DND-41 (cell line): ENCODE measurements around the gene LAMA2.

Source experiments
- ATAC-seq: fragments of 200-7000 bp; cut with Tn5 transposase; 3 replicates; pipeline ENCODE4 v1.9.1; 2021; ENCODE audit warnings: low read depth; ENCODE audit not compliant: insufficient read depth
- DNase-seq: peaks from one replicate; pipeline ENCODE4 v3.0.0-alpha.2; 2020
- H2AFZ ChIP-seq: 2 replicates; pipeline ENCODE4 v1.6.0; 2012; ENCODE audit warnings: low read depth, low read length
- H3K27ac ChIP-seq: 2 replicates; pipeline ENCODE4 v1.5.1; 2012; ENCODE audit warnings: low read length, inconsistent platforms
- H3K27me3 ChIP-seq: fragments of 200-600 bp; sonication (generic); 2 replicates; pipeline ENCODE4 v1.6.0; 2012; ENCODE audit warnings: low read length, mild to moderate bottlenecking, inconsistent platforms; ENCODE audit not compliant: insufficient read depth, poor library complexity
- H3K36me3 ChIP-seq: 2 replicates; pipeline ENCODE4 v1.5.1; 2012; ENCODE audit warnings: low read length, inconsistent platforms; ENCODE audit not compliant: insufficient read depth
- H3K4me1 ChIP-seq: 2 replicates; pipeline ENCODE4 v1.5.1; 2012; ENCODE audit warnings: mild to moderate bottlenecking, low read length; ENCODE audit not compliant: insufficient read depth
- H3K4me2 ChIP-seq: 2 replicates; pipeline ENCODE4 v1.6.0; 2012; ENCODE audit warnings: mild to moderate bottlenecking, moderate library complexity, low read length, inconsistent platforms; ENCODE audit not compliant: insufficient read depth
- H3K4me3 ChIP-seq, 2 experiments: fragments of 200-600 bp in 1 of 2; shearing (Covaris generic) in 1 of 2; 2 replicates each; pipeline ENCODE4 v1.5.1; 2012 to 2016; ENCODE audit warnings: inconsistent platforms in 2 of 2, low read length in 2 of 2, mild to moderate bottlenecking in 2 of 2, low read depth in 1 of 2, moderate library complexity in 1 of 2
- H3K79me2 ChIP-seq: 2 replicates; pipeline ENCODE4 v1.6.0; 2012; ENCODE audit warnings: low read length, inconsistent platforms; ENCODE audit not compliant: insufficient read depth
- H3K9ac ChIP-seq: 2 replicates; pipeline ENCODE4 v1.6.0; 2012; ENCODE audit warnings: low read depth, mild to moderate bottlenecking, inconsistent platforms, low read length, moderate library complexity
- H3K9me3 ChIP-seq: 2 replicates; pipeline ENCODE4 v1.5.1; 2012; ENCODE audit warnings: low read length, moderate library complexity, mild to moderate bottlenecking, inconsistent platforms; ENCODE audit not compliant: insufficient read depth, severe bottlenecking
- H4K20me1 ChIP-seq: 2 replicates; pipeline ENCODE4 v1.6.0; 2012; ENCODE audit warnings: low read length; ENCODE audit not compliant: insufficient read depth
- EZH2 ChIP-seq: IDR thresholded peaks from 3 replicates; pipeline ENCODE4 v1.6.1; 2012; ENCODE audit warnings: borderline replicate concordance, low read depth, mild to moderate bottlenecking, moderate library complexity, low read length, inconsistent platforms; ENCODE audit not compliant: severe bottlenecking
- TF ChIP-seq, protein P1 (sequence below): IDR thresholded peaks from 2 replicates; pipeline ENCODE4 v1.5.1; 2012; ENCODE audit warnings: borderline replicate concordance, low read length, moderate library complexity, mild to moderate bottlenecking; ENCODE audit not compliant: poor library complexity, severe bottlenecking; ENCODE audit errors: extremely low read depth

The LAMA2 gene

DNA sequence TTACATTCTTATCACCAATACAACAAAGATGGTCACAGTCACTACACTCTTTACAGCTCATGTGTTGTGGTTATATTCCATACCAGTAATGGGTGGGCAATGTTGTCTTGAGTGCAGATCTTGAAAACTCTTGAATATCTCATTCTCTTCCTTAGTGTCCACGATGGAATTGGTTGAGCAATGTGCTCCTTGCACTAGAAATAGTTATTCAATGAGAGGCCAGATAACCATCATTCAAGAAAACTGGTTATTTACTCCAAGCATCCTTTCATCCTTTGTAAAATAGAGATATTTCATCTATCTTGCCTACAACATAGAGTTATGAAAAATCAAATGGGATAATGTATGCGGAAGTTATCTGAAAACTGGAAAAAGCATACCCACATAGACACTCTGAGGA is 611.2 kb downstream of the LAMA2 start:
- Histone ChIP-seq H3K4me1 (peaks cover 20% of the 10 kb centered on the region), H3K36me3 (no peaks in the 10 kb centered on the region), H4K20me1 (no peaks in the 10 kb centered on the region), H3K4me3 (no peak overlapping the region), H2AFZ (no peak overlapping the region), H3K27ac (no peak overlapping the region), H3K4me2 (no peak overlapping the region), H3K27me3 (no peaks in the 10 kb centered on the region), H3K79me2 (no peaks in the 10 kb centered on the region), H3K9me3 (no peaks in the 10 kb centered on the region), H3K9ac (no peak overlapping the region)
- DNase-seq (no peak), ATAC-seq (no peak)
- TF ChIP-seq, protein P1, sequence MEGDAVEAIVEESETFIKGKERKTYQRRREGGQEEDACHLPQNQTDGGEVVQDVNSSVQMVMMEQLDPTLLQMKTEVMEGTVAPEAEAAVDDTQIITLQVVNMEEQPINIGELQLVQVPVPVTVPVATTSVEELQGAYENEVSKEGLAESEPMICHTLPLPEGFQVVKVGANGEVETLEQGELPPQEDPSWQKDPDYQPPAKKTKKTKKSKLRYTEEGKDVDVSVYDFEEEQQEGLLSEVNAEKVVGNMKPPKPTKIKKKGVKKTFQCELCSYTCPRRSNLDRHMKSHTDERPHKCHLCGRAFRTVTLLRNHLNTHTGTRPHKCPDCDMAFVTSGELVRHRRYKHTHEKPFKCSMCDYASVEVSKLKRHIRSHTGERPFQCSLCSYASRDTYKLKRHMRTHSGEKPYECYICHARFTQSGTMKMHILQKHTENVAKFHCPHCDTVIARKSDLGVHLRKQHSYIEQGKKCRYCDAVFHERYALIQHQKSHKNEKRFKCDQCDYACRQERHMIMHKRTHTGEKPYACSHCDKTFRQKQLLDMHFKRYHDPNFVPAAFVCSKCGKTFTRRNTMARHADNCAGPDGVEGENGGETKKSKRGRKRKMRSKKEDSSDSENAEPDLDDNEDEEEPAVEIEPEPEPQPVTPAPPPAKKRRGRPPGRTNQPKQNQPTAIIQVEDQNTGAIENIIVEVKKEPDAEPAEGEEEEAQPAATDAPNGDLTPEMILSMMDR: no peak
- TF ChIP-seq EZH2: no peak

DNA sequence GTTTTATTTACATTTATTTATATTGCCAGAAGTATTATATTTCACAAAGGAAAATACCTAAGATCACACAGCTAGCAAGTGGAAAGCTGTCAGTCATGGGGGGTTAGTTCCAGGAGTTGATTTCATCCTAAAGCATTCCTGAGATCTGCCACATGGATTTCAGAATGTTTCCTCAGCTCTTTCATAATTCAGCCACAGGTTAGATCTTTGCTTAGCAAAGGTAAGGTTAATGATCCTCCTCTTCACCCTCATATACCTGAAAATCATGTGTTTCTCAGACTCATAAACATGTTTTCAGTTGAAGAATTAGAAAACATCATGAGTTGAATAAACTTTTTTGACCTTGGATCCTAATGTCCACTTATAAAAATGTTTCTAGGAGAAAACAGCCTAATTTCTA is 611.6 kb downstream of the LAMA2 start:
- Histone ChIP-seq H3K9ac (no peak overlapping the region), H3K36me3 (no peaks in the 10 kb centered on the region), H2AFZ (no peak overlapping the region), H3K27ac (no peak overlapping the region), H3K4me1 (peaks cover 24% of the 10 kb centered on the region), H3K4me2 (no peak overlapping the region), H4K20me1 (no peaks in the 10 kb centered on the region), H3K4me3 (no peak overlapping the region), H3K79me2 (no peaks in the 10 kb centered on the region), H3K27me3 (no peaks in the 10 kb centered on the region), H3K9me3 (no peaks in the 10 kb centered on the region)
- DNase-seq (no peak), ATAC-seq (no peak)
- TF ChIP-seq, protein P1: no peak
- no peak for TF ChIP-seq EZH2

DNA sequence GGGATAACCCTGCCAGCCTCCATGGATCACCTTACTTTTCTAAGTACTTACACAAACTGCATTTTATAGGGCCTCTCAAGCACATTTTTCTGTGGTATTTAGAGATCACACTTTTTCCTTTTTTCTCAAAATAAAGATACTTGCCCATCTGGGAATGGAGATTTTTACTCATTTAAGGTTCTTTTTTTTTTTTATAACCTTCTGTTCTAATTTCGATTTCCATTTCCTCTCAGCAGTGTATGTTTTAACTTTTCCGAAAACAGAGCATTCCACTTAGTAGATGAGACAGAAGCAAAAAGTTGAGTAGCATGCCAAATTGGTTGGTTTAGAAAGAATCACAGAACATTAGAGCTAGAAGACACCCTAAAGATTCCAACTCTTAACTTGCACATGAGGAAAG is 612.7 kb downstream of the LAMA2 start:
- no peak overlapping the region for H3K4me3 ChIP-seq
- H3K9ac ChIP-seq: no peak overlapping the region
- DNase-seq (no peak), ATAC-seq (no peak)
- H3K79me2 ChIP-seq: no peaks in the 10 kb centered on the region
- TF ChIP-seq, protein P1: no peak
- no peak for TF ChIP-seq EZH2
- peaks cover 18% of the 10 kb centered on the region for H3K4me1 ChIP-seq
- no peaks in the 10 kb centered on the region for H3K36me3 ChIP-seq
- no peak overlapping the region for H2AFZ ChIP-seq
- no peaks in the 10 kb centered on the region for H4K20me1 ChIP-seq
- no peak overlapping the region for H3K4me2 ChIP-seq
- no peaks in the 10 kb centered on the region for H3K27me3 ChIP-seq
- H3K27ac ChIP-seq: no peak overlapping the region
- H3K9me3 ChIP-seq: no peaks in the 10 kb centered on the region
